A549 (cell line): ENCODE measurements around the gene SUMO3.

Source experiments
- CTCF ChIP-seq: fragments of >200 bp; sonication (Bioruptor Twin); formaldehyde crosslinking; IDR thresholded peaks from 3 replicates; pipeline ENCODE4 v1.5.1; 2016
- EP300 ChIP-seq, 2 experiments: fragments of >200 bp; sonication (Bioruptor Twin); formaldehyde crosslinking; IDR thresholded peaks; 2 replicates in 1 of 2; 3 replicates in 1 of 2; pipeline ENCODE4 v1.6.1; 2016 to 2017
- JUNB ChIP-seq: fragments of >200 bp; sonication (Bioruptor Twin); formaldehyde crosslinking; IDR thresholded peaks from 2 replicates; pipeline ENCODE4 v1.6.1; 2016
- TF ChIP-seq, protein P1 (sequence below): fragments of >200 bp; sonication (Bioruptor Twin); formaldehyde crosslinking; IDR thresholded peaks from 2 replicates; pipeline ENCODE4 v1.6.1; 2016

- TF ChIP-seq JUNB (no peak), EP300 (IDR thresholded peaks at IDR 0.05) (no peak), CTCF (no peak)
- TF ChIP-seq, protein P1, sequence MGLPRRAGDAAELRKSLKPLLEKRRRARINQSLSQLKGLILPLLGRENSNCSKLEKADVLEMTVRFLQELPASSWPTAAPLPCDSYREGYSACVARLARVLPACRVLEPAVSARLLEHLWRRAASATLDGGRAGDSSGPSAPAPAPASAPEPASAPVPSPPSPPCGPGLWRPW, result no peak
Measured at GRCh38 chr21:44842087-44842486, 24.2 kb upstream of the SUMO3 start.
